GM21526 (cell line): Measurements from ENCODE around the gene CCNA1.

Source experiments
- ATAC-seq: cut with Tn5 transposase; IDR thresholded peaks from one replicate; pipeline ENCODE4 v1.9.1; 2021; ENCODE audit warnings: moderate library complexity; ENCODE audit not compliant: unreplicated experiment, low FRiP score

CCNA1 gene

GRCh38 chr13:36432106-36432544 lies at the start of gene CCNA1:
TSS of gene CCNA1 (plus strand) at chr13:36432495. CDS start at chr13:36433057, 562 bp downstream.
- ATAC-seq, result no peak

DNA sequence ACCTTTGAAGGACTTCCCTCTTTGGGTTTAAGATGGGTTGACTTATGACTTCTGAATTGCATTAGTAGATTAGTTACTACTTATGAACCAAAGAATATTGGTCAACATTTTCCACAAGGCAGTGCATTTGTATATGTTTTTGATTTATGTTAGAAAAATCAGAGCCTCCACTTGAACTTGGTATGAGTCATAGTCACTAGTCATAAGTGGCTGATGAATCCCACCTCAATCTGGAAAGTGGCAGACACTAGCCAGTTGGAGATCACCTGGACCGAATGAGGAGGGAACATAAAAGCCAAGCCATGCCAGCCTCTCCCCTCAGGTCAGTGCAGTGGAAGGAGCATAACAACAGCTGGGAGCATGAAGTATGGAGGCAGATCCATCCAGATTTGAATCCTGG lies 46.8 kb upstream of the CCNA1 start:
- no peak for ATAC-seq

- ATAC-seq, result no peak
These were observed 37.0 kb upstream of the CCNA1 start for GRCh38 chr13:36395280-36395679.

DNA sequence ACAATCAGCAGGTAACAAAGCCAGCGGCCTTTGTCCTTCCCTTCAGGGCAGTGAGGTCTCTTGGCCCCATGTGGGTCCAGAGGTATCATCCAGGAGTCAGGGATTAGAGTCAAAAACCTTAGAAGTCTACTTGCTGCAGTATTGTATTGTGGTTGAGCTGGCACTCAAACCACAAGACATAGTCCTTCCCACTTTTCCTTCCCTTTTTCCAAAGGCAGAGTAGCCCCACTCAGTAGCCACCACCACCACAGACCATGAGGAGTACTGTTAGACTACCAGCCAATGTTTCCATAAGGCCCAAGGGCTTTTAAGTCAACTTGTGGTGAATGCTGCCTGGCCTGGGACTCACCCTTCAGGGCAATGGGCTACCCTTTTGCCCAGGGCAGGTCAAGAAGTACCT lies 27.1 kb upstream of the CCNA1 start:
- ATAC-seq, result no peak

GRCh38 chr13:36412736-36413135 lies 19.6 kb upstream of the CCNA1 start:
- ATAC-seq, result no peak

DNA sequence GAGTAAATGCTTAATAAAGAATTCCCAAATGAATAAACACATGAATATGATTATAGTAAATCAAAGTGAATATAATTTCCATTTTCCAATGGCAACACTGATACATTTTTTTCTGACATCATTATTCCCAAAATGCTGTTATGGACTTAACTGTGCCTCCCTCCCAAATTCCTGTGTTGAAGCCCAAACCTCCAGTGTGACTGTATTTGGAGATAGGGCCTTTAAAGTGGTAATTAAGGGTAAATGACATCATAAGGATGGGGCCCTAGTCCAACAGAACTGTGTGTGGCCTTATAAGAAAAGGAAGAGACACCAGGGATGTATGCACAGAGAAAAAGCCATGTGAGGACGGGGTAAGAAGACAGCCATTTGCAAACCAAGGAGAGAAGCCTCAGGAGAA lies 19.1 kb upstream of the CCNA1 start:
- no peak for ATAC-seq

GRCh38 chr13:36414461-36414860 lies 17.8 kb upstream of the CCNA1 start:
- no peak for ATAC-seq

DNA sequence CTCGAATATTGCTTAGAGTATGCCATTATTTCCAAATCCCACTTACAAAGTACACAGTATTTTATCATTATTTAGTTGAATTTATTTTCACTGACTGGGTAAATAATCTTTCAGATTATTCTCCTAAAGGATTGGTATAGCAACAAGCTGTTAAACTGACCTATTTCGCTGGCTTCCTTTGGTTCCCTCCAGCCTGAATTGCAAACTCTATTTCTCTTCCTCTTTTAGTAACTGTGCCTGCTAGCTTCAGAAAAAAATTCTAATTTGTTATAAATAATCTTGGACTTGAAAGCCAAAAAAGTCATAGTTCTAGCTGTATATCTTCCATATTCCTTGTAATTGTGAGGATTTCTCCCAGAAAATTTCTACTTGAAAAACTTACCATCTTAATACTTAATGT lies 15.0 kb upstream of the CCNA1 start:
- ATAC-seq, result no peak

DNA sequence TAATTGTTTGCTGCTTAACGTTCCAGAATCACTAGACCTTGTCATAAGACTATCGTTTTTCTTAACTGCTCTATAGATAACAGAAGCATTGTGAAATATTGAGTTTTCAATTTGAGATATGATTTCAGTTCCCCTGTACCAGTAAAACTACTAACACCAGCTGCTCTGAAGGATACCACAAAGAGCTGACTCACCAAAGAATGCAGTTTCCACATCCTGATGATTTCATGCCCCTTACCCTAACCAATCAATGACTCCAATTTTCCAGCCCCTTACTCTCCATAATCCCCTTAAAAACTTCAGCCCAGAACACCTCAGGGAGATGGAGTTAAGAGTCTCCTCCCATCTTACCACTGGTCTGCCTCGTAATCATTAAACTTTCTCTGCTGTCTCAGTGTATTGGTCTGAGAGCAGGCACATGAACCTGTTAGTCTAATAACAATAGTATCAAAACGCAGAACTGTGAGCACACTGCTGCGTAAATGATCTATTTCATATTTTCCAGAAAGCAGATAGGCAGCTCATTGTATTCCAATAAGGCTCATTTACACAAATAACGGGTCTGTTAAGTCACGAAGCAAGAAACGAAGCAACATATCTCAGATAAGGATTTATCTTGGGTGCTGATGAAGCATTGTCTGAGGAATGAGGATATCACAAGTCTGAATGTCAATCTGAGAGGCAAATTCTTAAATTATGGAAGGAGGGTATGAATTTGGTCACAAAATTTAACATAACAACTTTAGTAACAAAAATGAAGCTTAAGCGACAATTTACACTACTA lies 14.1 kb upstream of the CCNA1 start:
- peak; percentile 85 for ATAC-seq

- peak; percentile 87 for ATAC-seq
These were observed 11.8 kb upstream of the CCNA1 start for GRCh38 chr13:36420437-36420891.

DNA sequence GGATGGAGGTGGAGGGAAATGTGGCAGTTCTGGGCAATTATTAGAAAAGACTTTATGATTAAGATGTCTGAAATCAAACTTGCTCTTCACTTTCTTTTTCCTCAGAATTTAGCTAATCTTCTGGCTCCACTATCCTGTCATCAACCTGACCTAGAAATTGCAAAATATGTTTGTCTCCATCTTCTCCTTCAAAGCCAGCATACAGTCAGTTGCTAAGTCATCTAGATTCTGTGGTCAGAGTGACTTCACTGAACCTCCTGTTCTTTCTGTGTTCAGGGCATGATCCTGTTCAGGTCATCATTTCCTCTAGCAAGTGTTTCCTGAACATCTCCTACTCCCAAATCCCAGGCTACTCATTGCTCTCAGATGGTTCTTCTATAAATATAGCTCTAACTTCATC lies 10.8 kb upstream of the CCNA1 start:
- ATAC-seq, result no peak

- no peak for ATAC-seq
These were observed 4.2 kb upstream of the CCNA1 start for GRCh38 chr13:36428086-36428485.

DNA sequence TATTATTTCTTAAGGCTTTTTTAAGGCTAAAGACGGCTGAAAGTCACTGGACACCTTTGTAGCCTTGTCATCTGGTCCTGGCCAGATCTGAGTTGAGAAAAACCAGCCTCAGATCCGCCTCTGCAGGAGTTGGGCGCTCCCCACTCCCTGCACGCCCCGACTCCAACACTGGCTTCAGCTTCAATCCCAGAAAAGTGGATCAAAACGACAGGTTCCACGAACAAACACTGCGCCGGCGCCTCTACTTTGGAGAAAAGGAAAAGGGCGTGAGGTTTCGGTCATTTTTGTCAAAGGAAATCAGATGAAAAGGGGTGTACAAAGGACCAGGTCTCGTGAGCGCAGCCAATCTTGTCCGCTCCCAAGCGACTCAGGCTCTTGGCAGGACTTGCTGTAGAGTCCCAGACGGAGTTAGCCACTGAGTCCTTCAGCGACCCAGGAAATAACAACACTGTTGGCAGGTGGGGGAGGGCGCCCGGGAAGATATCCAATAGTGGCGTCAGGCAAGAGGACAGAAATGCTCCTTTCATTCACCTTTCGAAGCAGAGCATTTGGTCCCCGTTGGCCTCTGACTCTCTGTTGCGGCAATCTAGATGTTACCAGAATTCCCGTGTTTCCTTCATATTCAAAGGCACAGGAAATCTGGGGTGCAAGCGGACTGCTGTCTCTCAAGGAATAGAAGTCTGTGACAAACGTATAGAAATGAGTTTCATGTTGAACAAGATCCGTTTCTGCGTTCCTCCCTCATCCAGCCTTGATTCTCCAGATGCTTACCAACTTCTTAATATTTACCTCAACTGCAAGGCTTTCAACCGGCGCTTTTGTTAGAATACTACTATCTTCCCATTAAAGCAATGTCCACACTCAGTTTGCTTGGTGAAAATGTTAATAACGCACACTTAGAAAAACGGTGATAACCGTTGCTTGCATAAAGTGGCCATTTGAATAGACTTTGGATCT lies 1.8 kb upstream of the CCNA1 start:
- no peak for ATAC-seq

GRCh38 chr13:36431204-36432105 lies 840 bp upstream of the CCNA1 start:
- ATAC-seq, result no peak

DNA sequence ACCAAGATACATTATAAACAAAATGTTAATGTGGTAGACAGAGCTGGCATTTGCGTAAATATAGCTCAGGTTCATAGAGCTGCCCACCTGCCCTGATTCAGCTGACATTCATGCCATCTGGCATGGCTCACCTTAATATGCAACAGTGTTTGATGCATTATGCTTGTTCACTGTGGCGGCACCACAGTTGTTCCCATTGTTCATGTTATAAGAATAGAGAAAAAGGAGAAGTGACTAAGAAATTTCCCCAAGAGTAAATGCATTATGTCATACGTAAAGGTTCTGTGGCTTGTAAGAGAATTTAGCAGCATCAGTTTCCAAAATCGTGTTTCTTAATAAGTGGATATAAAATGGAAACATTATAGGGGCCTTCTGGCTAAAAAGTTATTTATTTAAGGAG lies 4.5 kb downstream of the CCNA1 start:
- ATAC-seq, result no peak

- ATAC-seq, result no peak
These were observed 6.5 kb downstream of the CCNA1 start for GRCh38 chr13:36438594-36439483.

GRCh38 chr13:36445278-36445677 lies 13.0 kb downstream of the CCNA1 start:
- ATAC-seq, result no peak

DNA sequence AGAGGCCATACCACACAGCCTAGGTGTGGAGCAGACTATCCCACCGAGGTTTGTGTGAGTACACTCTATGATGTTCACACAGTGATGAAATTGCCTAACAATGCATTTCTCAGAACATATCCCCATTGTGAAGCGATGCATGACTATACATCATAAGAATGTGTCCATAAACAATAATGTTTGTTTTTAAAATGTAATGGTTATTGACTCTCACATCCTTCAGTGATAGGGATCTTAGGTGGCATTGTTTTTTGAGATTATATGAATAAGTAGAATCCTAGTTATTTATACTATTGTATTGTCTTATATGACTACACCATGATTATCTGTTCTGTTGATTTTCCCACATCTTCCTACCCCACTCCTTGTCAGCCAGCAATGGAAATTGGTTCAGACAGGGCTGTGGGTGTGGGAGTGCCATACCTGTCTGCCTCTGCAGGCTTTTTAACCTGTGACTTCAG lies 13.6 kb downstream of the CCNA1 start:
- no peak for ATAC-seq

DNA sequence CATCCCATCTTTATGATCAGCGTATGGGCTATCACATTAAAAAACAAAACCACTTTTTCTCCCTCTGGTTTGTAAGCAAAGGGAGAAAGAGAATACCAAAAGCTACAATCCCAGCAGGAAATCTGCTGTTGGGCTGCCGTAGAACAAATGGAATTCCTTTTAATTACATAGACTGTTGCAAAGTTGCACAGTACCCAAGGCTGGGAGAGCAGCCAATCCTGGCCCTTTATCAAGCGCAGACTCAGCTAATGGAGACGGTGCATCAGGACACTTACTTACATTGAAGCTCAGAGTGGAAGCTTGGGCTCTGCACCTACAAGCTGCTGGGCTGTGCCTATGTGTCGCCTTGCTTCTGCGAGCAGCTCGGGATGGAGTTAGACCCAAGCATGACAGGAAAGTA lies 15.2 kb downstream of the CCNA1 start:
- ATAC-seq, result no peak
